GM23338 (cell line): ENCODE measurements around the gene NECTIN1. TPM values are rescaled to one million over a fixed set of nuclear protein-coding genes. Genes with fewer than 3 reads are reported as not detected.

Experiments used
- ATAC-seq: fragments of 200-7000 bp; cut with Tn5 transposase; 3 replicates; pipeline ENCODE4 v1.9.1; 2020
- DNase-seq: peaks from one replicate; pipeline ENCODE4 v3.0.0-alpha.2; 2015; ENCODE audit warnings: low spot score
- H2AFZ ChIP-seq: fragments of 200-600 bp; sonication (generic); 2 replicates; pipeline ENCODE4 v1.8.0; 2016; ENCODE audit warnings: antibody characterized with exemption, mild to moderate bottlenecking, moderate library complexity
- H3F3A ChIP-seq: fragments of 200-600 bp; sonication (generic); replicated peaks from 2 replicates; pipeline ENCODE4 v1.8.0; 2017; ENCODE audit warnings: antibody characterized with exemption, mixed run types, low read depth
- H3K27ac ChIP-seq: fragments of 200-600 bp; sonication (generic); 2 replicates; pipeline ENCODE4 v1.6.1; 2016; ENCODE audit warnings: low read depth
- H3K27me3 ChIP-seq: fragments of 200-600 bp; sonication (generic); 2 replicates; pipeline ENCODE4 v1.8.0; 2016; ENCODE audit warnings: mild to moderate bottlenecking, mixed run types, moderate library complexity; ENCODE audit not compliant: insufficient read depth
- H3K36me3 ChIP-seq: fragments of 200-600 bp; sonication (generic); 2 replicates; pipeline ENCODE4 v1.8.0; 2016; ENCODE audit warnings: mild to moderate bottlenecking; ENCODE audit not compliant: insufficient read depth
- H3K4me1 ChIP-seq: fragments of 200-600 bp; sonication (generic); 2 replicates; pipeline ENCODE4 v1.8.0; 2016; ENCODE audit warnings: mild to moderate bottlenecking, moderate library complexity; ENCODE audit not compliant: insufficient read depth
- H3K4me2 ChIP-seq: fragments of 200-600 bp; sonication (generic); 2 replicates; pipeline ENCODE4 v1.7.1; 2017; ENCODE audit warnings: mixed run types
- H3K4me3 ChIP-seq: fragments of 200-600 bp; sonication (generic); 2 replicates; pipeline ENCODE4 v1.6.1; 2016; ENCODE audit warnings: mixed run types
- H3K79me2 ChIP-seq: fragments of 200-600 bp; sonication (generic); replicated peaks from 2 replicates; pipeline ENCODE4 v1.8.0; 2017; ENCODE audit warnings: mild to moderate bottlenecking; ENCODE audit not compliant: insufficient read depth
- H3K9me2 ChIP-seq: fragments of 200-600 bp; sonication (generic); 2 replicates; pipeline ENCODE4 v1.8.0; 2017; ENCODE audit not compliant: insufficient read depth
- H4K20me1 ChIP-seq: fragments of 200-600 bp; sonication (generic); replicated peaks from 2 replicates; pipeline ENCODE4 v1.8.0; 2017; ENCODE audit warnings: mild to moderate bottlenecking; ENCODE audit not compliant: insufficient read depth
- H3K27ac Mint-ChIP-seq: 2 replicates; pipeline ENCODE4 v1.8.0; 2020; ENCODE audit warnings: inconsistent platforms, mild to moderate bottlenecking, moderate library complexity, mixed read lengths
- H3K27me3 Mint-ChIP-seq: 3 replicates; pipeline ENCODE4 v1.8.0; 2022; ENCODE audit warnings: low read depth, mild to moderate bottlenecking, moderate library complexity, mixed read lengths, inconsistent platforms; ENCODE audit not compliant: insufficient read depth, poor library complexity
- H3K36me3 Mint-ChIP-seq: 3 replicates; pipeline ENCODE4 v1.8.0; 2021; ENCODE audit warnings: low read depth, mild to moderate bottlenecking, inconsistent platforms, moderate library complexity, mixed read lengths
- H3K4me1 Mint-ChIP-seq: 3 replicates; pipeline ENCODE4 v1.8.0; 2020; ENCODE audit warnings: mild to moderate bottlenecking, inconsistent platforms, mixed read lengths
- H3K4me3 Mint-ChIP-seq: 3 replicates; pipeline ENCODE4 v1.8.0; 2021; ENCODE audit warnings: moderate library complexity, mild to moderate bottlenecking, inconsistent platforms, mixed read lengths
- H3K9me3 Mint-ChIP-seq: 3 replicates; pipeline ENCODE4 v1.8.0; 2020; ENCODE audit warnings: moderate library complexity, mild to moderate bottlenecking, inconsistent platforms, mixed read lengths
- EZH2phosphoT487 ChIP-seq: fragments of 200-600 bp; sonication (generic); IDR thresholded peaks from one replicate; pipeline ENCODE4 v1.8.1; 2018; ENCODE audit warnings: antibody characterized with exemption; ENCODE audit not compliant: unreplicated experiment
- polyA plus RNA-seq: library from polyadenylated mRNA; unstranded; fragments of >200 nt; fragmentation: Nextera tagmentation; extraction: Ambion mirVana; gene quantifications from 2 replicates; pipeline ENCODE4 v1.2.1, GENCODE V29; 2016
- total RNA-seq: library from RNA; depleted of rRNA; stranded (reverse); fragments of >200 nt; shearing (Covaris generic); gene quantifications from 2 replicates; pipeline ENCODE4 v1.2.3, GENCODE V29; 2014
- TF ChIP-seq, protein P1 (sequence below): fragments of 250-450 bp; sonication (Bioruptor Pico); IDR thresholded peaks from 2 replicates; pipeline ENCODE4 v1.5.0; 2020; ENCODE audit warnings: mild to moderate bottlenecking, moderate library complexity
- TF ChIP-seq, protein P2 (sequence below), 2 experiments: fragments of 200-600 bp in 1 of 2; sonication (generic) in 1 of 2; conservative IDR thresholded peaks; 2 replicates each; pipeline versions ENCODE4 v1.5.1 to v1.6.1; 2016 to 2017; ENCODE audit warnings: antibody characterized with exemption in 2 of 2, low read depth in 2 of 2, mild to moderate bottlenecking in 2 of 2, moderate library complexity in 1 of 2
- TF ChIP-seq, protein P3 (sequence below): IDR thresholded peaks from one replicate; pipeline ENCODE4 v1.6.1; 2018; ENCODE audit warnings: antibody characterized with exemption; ENCODE audit not compliant: unreplicated experiment

The NECTIN1 gene
- total and polyA plus RNA-seq, 2 experiments from 2014 or later: 18.7 to 56.3 TPM

DNA sequence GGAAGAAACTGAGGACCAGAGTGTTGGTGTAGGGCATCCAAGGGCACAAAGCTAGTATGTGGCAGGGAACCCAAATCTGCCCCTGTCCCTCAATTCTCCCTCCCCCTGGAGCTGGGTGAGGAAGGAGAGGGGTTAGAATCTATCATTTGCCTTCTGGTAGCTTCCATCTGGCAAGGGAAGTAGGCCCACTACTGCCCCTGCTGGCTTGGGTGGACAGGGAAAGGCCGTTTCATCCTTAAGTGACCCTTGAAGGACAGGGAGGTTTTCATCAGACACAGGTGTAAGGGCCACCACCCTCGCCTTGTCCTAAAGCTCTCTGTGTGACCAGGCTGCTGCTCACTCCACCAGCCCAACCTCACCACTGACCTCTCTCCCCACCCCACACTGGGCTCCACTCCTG is 22.1 kb downstream of the NECTIN1 start:
- Histone ChIP-seq H3K4me2 (no peak overlapping the region), H4K20me1 (peaks cover 88% of the 10 kb centered on the region), H3F3A (no peaks in the 10 kb centered on the region), H3K36me3 (no peaks in the 10 kb centered on the region), H3K4me1 (peaks cover 6% of the 10 kb centered on the region; the same call in 1 of the 2 replicates), H3K9me2 (no peaks in the 10 kb centered on the region), H2AFZ (no peak overlapping the region), H3K27ac (no peak overlapping the region), H3K4me3 (no peak overlapping the region), H3K27me3 (no peaks in the 10 kb centered on the region), H3K79me2 (peaks cover 96% of the 10 kb centered on the region)
- no peak overlapping the region for H3K27ac Mint-ChIP-seq
- H3K27me3 Mint-ChIP-seq: peaks cover 20% of the 10 kb centered on the region
- ATAC-seq (peak; percentile 19), DNase-seq (peak; percentile 57)
- H3K36me3 Mint-ChIP-seq: peaks cover 14% of the 10 kb centered on the region
- H3K4me3 Mint-ChIP-seq: no peak overlapping the region
- no peaks in the 10 kb centered on the region for H3K9me3 Mint-ChIP-seq
- H3K4me1 Mint-ChIP-seq: peaks cover 59% of the 10 kb centered on the region
- TF ChIP-seq, protein P1, sequence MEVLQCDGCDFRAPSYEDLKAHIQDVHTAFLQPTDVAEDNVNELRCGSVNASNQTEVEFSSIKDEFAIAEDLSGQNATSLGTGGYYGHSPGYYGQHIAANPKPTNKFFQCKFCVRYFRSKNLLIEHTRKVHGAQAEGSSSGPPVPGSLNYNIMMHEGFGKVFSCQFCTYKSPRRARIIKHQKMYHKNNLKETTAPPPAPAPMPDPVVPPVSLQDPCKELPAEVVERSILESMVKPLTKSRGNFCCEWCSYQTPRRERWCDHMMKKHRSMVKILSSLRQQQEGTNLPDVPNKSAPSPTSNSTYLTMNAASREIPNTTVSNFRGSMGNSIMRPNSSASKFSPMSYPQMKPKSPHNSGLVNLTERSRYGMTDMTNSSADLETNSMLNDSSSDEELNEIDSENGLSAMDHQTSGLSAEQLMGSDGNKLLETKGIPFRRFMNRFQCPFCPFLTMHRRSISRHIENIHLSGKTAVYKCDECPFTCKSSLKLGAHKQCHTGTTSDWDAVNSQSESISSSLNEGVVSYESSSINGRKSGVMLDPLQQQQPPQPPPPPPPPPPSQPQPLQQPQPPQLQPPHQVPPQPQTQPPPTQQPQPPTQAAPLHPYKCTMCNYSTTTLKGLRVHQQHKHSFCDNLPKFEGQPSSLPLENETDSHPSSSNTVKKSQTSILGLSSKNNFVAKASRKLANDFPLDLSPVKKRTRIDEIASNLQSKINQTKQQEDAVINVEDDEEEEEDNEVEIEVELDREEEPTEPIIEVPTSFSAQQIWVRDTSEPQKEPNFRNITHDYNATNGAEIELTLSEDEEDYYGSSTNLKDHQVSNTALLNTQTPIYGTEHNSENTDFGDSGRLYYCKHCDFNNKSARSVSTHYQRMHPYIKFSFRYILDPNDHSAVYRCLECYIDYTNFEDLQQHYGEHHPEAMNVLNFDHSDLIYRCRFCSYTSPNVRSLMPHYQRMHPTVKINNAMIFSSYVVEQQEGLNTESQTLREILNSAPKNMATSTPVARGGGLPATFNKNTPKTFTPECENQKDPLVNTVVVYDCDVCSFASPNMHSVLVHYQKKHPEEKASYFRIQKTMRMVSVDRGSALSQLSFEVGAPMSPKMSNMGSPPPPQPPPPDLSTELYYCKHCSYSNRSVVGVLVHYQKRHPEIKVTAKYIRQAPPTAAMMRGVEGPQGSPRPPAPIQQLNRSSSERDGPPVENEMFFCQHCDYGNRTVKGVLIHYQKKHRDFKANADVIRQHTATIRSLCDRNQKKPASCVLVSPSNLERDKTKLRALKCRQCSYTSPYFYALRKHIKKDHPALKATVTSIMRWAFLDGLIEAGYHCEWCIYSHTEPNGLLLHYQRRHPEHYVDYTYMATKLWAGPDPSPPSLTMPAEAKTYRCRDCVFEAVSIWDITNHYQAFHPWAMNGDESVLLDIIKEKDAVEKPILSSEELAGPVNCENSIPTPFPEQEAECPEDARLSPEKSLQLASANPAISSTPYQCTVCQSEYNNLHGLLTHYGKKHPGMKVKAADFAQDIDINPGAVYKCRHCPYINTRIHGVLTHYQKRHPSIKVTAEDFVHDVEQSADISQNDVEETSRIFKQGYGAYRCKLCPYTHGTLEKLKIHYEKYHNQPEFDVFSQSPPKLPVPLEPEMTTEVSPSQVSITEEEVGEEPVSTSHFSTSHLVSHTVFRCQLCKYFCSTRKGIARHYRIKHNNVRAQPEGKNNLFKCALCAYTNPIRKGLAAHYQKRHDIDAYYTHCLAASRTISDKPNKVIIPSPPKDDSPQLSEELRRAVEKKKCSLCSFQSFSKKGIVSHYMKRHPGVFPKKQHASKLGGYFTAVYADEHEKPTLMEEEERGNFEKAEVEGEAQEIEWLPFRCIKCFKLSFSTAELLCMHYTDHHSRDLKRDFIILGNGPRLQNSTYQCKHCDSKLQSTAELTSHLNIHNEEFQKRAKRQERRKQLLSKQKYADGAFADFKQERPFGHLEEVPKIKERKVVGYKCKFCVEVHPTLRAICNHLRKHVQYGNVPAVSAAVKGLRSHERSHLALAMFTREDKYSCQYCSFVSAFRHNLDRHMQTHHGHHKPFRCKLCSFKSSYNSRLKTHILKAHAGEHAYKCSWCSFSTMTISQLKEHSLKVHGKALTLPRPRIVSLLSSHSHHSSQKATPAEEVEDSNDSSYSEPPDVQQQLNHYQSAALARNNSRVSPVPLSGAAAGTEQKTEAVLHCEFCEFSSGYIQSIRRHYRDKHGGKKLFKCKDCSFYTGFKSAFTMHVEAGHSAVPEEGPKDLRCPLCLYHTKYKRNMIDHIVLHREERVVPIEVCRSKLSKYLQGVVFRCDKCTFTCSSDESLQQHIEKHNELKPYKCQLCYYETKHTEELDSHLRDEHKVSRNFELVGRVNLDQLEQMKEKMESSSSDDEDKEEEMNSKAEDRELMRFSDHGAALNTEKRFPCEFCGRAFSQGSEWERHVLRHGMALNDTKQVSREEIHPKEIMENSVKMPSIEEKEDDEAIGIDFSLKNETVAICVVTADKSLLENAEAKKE (CRISPR knock-in tag): no peak
- no peak for TF ChIP-seq EZH2phosphoT487
- TF ChIP-seq, protein P2, sequence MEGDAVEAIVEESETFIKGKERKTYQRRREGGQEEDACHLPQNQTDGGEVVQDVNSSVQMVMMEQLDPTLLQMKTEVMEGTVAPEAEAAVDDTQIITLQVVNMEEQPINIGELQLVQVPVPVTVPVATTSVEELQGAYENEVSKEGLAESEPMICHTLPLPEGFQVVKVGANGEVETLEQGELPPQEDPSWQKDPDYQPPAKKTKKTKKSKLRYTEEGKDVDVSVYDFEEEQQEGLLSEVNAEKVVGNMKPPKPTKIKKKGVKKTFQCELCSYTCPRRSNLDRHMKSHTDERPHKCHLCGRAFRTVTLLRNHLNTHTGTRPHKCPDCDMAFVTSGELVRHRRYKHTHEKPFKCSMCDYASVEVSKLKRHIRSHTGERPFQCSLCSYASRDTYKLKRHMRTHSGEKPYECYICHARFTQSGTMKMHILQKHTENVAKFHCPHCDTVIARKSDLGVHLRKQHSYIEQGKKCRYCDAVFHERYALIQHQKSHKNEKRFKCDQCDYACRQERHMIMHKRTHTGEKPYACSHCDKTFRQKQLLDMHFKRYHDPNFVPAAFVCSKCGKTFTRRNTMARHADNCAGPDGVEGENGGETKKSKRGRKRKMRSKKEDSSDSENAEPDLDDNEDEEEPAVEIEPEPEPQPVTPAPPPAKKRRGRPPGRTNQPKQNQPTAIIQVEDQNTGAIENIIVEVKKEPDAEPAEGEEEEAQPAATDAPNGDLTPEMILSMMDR (conservative IDR thresholded peaks at IDR 0.05; ENCODE audit: low read depth in 2 of 2): peak; percentile 39 to 57

DNA sequence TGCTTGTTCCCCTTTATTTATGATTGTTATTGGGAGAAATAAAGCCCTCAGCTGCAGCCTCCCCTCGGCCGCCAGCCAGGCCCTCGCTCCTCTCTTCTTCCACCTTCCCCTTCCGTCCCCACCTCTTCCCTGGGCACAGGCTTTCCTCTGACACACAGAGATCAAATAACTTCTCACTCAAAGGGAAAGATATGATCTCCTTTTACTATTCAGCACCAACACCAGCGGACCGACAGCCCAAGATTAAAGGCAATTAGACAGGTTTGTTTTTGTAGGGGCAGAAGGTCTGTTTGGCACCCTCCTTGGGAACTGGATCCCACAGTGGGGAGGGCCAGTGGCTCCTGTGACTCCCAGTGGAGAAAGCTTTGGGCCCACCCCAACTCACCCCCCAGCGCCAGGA is 23.0 kb downstream of the NECTIN1 start:
- ATAC-seq (no peak), DNase-seq (no peak)
- Histone ChIP-seq H4K20me1 (peaks cover 80% of the 10 kb centered on the region), H3K9me2 (no peaks in the 10 kb centered on the region), H3K27me3 (no peaks in the 10 kb centered on the region), H3K4me2 (no peak overlapping the region), H3K27ac (no peak overlapping the region), H3K36me3 (no peaks in the 10 kb centered on the region), H3K4me1 (peaks cover 6% of the 10 kb centered on the region; the same call in 1 of the 2 replicates), H3F3A (no peaks in the 10 kb centered on the region), H2AFZ (no peak overlapping the region), H3K79me2 (peaks cover 96% of the 10 kb centered on the region), H3K4me3 (no peak overlapping the region)
- no peak overlapping the region for H3K4me3 Mint-ChIP-seq
- peaks cover 20% of the 10 kb centered on the region for H3K27me3 Mint-ChIP-seq
- no peaks in the 10 kb centered on the region for H3K9me3 Mint-ChIP-seq
- H3K36me3 Mint-ChIP-seq: peaks cover 8% of the 10 kb centered on the region; the same call in 2 of the 3 replicates
- H3K27ac Mint-ChIP-seq: no peak overlapping the region
- peaks cover 53% of the 10 kb centered on the region for H3K4me1 Mint-ChIP-seq
- TF ChIP-seq, protein P3, sequence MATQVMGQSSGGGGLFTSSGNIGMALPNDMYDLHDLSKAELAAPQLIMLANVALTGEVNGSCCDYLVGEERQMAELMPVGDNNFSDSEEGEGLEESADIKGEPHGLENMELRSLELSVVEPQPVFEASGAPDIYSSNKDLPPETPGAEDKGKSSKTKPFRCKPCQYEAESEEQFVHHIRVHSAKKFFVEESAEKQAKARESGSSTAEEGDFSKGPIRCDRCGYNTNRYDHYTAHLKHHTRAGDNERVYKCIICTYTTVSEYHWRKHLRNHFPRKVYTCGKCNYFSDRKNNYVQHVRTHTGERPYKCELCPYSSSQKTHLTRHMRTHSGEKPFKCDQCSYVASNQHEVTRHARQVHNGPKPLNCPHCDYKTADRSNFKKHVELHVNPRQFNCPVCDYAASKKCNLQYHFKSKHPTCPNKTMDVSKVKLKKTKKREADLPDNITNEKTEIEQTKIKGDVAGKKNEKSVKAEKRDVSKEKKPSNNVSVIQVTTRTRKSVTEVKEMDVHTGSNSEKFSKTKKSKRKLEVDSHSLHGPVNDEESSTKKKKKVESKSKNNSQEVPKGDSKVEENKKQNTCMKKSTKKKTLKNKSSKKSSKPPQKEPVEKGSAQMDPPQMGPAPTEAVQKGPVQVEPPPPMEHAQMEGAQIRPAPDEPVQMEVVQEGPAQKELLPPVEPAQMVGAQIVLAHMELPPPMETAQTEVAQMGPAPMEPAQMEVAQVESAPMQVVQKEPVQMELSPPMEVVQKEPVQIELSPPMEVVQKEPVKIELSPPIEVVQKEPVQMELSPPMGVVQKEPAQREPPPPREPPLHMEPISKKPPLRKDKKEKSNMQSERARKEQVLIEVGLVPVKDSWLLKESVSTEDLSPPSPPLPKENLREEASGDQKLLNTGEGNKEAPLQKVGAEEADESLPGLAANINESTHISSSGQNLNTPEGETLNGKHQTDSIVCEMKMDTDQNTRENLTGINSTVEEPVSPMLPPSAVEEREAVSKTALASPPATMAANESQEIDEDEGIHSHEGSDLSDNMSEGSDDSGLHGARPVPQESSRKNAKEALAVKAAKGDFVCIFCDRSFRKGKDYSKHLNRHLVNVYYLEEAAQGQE: peak; percentile 30
